PC-3 (cell line): Measurements from ENCODE around the gene PCBP3. TPM values are rescaled to one million over a fixed set of nuclear protein-coding genes. Genes with fewer than 3 reads are reported as not detected.
"Not testable (repeated sequence)": the region's sequence is repeated elsewhere in the genome, so short reads cannot be mapped to it uniquely, and the experiment has no call there.

Source experiments
- ATAC-seq: fragments of 200-7000 bp; cut with Tn5 transposase; 2 replicates; pipeline ENCODE4 v1.9.1; 2020; ENCODE audit warnings: mild to moderate bottlenecking, moderate library complexity
- BruUV-seq: library from RNA; stranded (reverse); fragments of 400-500 nt; replicated peaks from 2 replicates; lab custom pipeline; 2021; lab: Mats Ljungman, UMichigan
- CTCF ChIA-PET: fragments of 300-600 bp; sonication (Branson Sonifier 250); formaldehyde crosslinking; loops from one replicate; lab custom pipeline; 2022; ENCODE audit warnings: antibody characterized with exemption; lab: Charles Lee
- POLR2A ChIA-PET: fragments of 300-600 bp; sonication (Branson Sonifier 250); formaldehyde crosslinking; loops from one replicate; lab custom pipeline; 2022; ENCODE audit warnings: antibody characterized with exemption; ENCODE audit not compliant: unreplicated experiment; lab: Charles Lee
- DNase-seq: peaks from one replicate; pipeline ENCODE4 v3.0.0-alpha.2; 2015
- H2AFZ ChIP-seq: fragments of 300-600 bp; sonication (generic); 2 replicates; pipeline ENCODE4 v1.6.0; 2016; ENCODE audit warnings: antibody characterized with exemption, low read length
- H3F3A ChIP-seq: fragments of 300-600 bp; sonication (generic); one replicate; pipeline ENCODE4 v1.6.0; 2017; ENCODE audit warnings: antibody characterized with exemption, low read length, control low read depth, mild to moderate bottlenecking; ENCODE audit not compliant: unreplicated experiment
- H3K27ac ChIP-seq: fragments of 300-600 bp; sonication (generic); 2 replicates; pipeline ENCODE4 v1.5.1; 2016; ENCODE audit warnings: mild to moderate bottlenecking, low read length
- H3K27me3 ChIP-seq: fragments of 300-600 bp; sonication (generic); 2 replicates; pipeline ENCODE4 v1.6.1; 2016; ENCODE audit warnings: low read length, mixed read lengths
- H3K36me3 ChIP-seq: fragments of 300-600 bp; sonication (generic); 2 replicates; pipeline ENCODE4 v1.6.1; 2016; ENCODE audit warnings: low read depth, mixed run types, low read length, mixed read lengths
- H3K4me1 ChIP-seq: fragments of 300-600 bp; sonication (generic); 2 replicates; pipeline ENCODE4 v1.5.1; 2016; ENCODE audit warnings: low read length; ENCODE audit not compliant: insufficient read depth
- H3K4me2 ChIP-seq: fragments of 300-600 bp; sonication (generic); 2 replicates; pipeline ENCODE4 v1.6.0; 2016; ENCODE audit warnings: low read length
- H3K4me3 ChIP-seq: fragments of 300-600 bp; sonication (generic); 2 replicates; pipeline ENCODE4 v1.5.1; 2016; ENCODE audit warnings: mild to moderate bottlenecking, low read length, mixed read lengths
- H3K79me2 ChIP-seq: fragments of 300-600 bp; sonication (generic); 2 replicates; pipeline ENCODE4 v1.6.1; 2017; ENCODE audit warnings: low read length, mixed read lengths
- H3K9ac ChIP-seq: fragments of 300-600 bp; sonication (generic); 2 replicates; pipeline ENCODE4 v1.6.0; 2016; ENCODE audit warnings: mild to moderate bottlenecking, low read length
- H3K9me2 ChIP-seq: fragments of 300-600 bp; sonication (generic); replicated peaks from 2 replicates; pipeline ENCODE4 v1.6.1; 2016; ENCODE audit warnings: mixed run types, low read length, mixed read lengths
- H3K9me3 ChIP-seq: fragments of 300-600 bp; sonication (generic); 2 replicates; pipeline ENCODE4 v1.6.1; 2016; ENCODE audit warnings: low read length, mixed read lengths
- H4K20me1 ChIP-seq: fragments of 300-600 bp; sonication (generic); 2 replicates; pipeline ENCODE4 v1.6.1; 2016; ENCODE audit warnings: low read length, mixed read lengths
- CTCF ChIP-seq: fragments of 300-600 bp; sonication (generic); conservative IDR thresholded peaks from 2 replicates; pipeline ENCODE4 v1.5.1; 2017; ENCODE audit warnings: antibody characterized with exemption, low read depth, mild to moderate bottlenecking, low read length
- EZH2 ChIP-seq: fragments of 300-600 bp; sonication (generic); IDR thresholded peaks from one replicate; pipeline ENCODE4 v1.6.1; 2017; ENCODE audit warnings: antibody characterized with exemption, mild to moderate bottlenecking, low read length; ENCODE audit not compliant: unreplicated experiment
- EZH2phosphoT487 ChIP-seq: fragments of 300-600 bp; sonication (generic); IDR thresholded peaks from 2 replicates; pipeline ENCODE4 v1.6.1; 2018; ENCODE audit warnings: mild to moderate bottlenecking, antibody characterized with exemption, low read length, borderline replicate concordance
- intact Hi-C: fragments of 100-400 bp; cut with micrococcal nuclease; formaldehyde crosslinking; loops from 2 replicates; pipeline ENCODE4 v1.9.0; 2023
- total RNA-seq: library from RNA; depleted of rRNA; stranded (reverse); fragments of >200 nt; gene quantifications from 2 replicates; pipeline ENCODE4 v1.2.3, GENCODE V29; 2014

PCBP3 gene
- total RNA-seq, 1 experiment from 2014 or later = 2.4 TPM

- intact Hi-C loops = no loop called here
- TF ChIP-seq CTCF = no peak
- no peak for TF ChIP-seq EZH2phosphoT487
- no peak for TF ChIP-seq EZH2
- peak overlapping the region; percentile 81; the same call in 1 of the 2 replicates for H3K4me2 ChIP-seq
- H3F3A ChIP-seq = no peaks in the 10 kb centered on the region
- no TSS peak for BruUV-seq
- no peak for ATAC-seq
- H4K20me1 ChIP-seq = no peaks in the 10 kb centered on the region
- peaks cover 35% of the 10 kb centered on the region for H3K27me3 ChIP-seq
- H3K9ac ChIP-seq = peak overlapping the region; percentile 75
- no peaks in the 10 kb centered on the region for H3K36me3 ChIP-seq
- H2AFZ ChIP-seq = no peak overlapping the region
- no peak for DNase-seq
- H3K9me2 ChIP-seq = no peaks in the 10 kb centered on the region
- peaks cover 39% of the 10 kb centered on the region for H3K4me1 ChIP-seq
- no peaks in the 10 kb centered on the region for H3K79me2 ChIP-seq
- H3K9me3 ChIP-seq = no peaks in the 10 kb centered on the region
- POLR2A ChIA-PET = no interaction called here
- no peak overlapping the region for H3K27ac ChIP-seq
- no peak overlapping the region for H3K4me3 ChIP-seq
- CTCF ChIA-PET = no interaction called here
Measured at GRCh38 chr21:45611296-45611695, 32.2 kb upstream of the PCBP3 start.

GRCh38 chr21:45611939-45612664, 31.4 kb upstream of the PCBP3 start:
- Histone ChIP-seq H4K20me1 (no peaks in the 10 kb centered on the region), H3K9me2 (no peaks in the 10 kb centered on the region), H3K9ac (peak overlapping the region; percentile 75), H3K9me3 (no peaks in the 10 kb centered on the region), H3K79me2 (no peaks in the 10 kb centered on the region), H2AFZ (peak overlapping the region; percentile 33; the same call in 1 of the 2 replicates), H3K27me3 (peaks cover 42% of the 10 kb centered on the region), H3K4me1 (peaks cover 36% of the 10 kb centered on the region), H3K4me3 (peak overlapping the region; percentile 54), H3K27ac (peak overlapping the region; percentile 84), H3K36me3 (no peaks in the 10 kb centered on the region), H3F3A (no peaks in the 10 kb centered on the region), H3K4me2 (peak overlapping the region; percentile 81)
- ChIA-PET CTCF (no interaction called here), POLR2A (no interaction called here)
- ATAC-seq (peak; percentile 88), DNase-seq (peak; percentile 82)
- intact Hi-C loops = no loop called here
- BruUV-seq = no TSS peak
- TF ChIP-seq CTCF (no peak), EZH2phosphoT487 (no peak), EZH2 (no peak)

- DNase-seq, H3K79me2 ChIP-seq, H2AFZ ChIP-seq, H3K9me3 ChIP-seq, H3F3A ChIP-seq, H3K9me2 ChIP-seq, POLR2A ChIA-PET, CTCF ChIA-PET, BruUV-seq, H4K20me1 ChIP-seq, H3K36me3 ChIP-seq, H3K4me3 ChIP-seq, ATAC-seq, intact Hi-C loops: not testable (repeated sequence)
- H3K4me2 ChIP-seq = peak overlapping the region; percentile 45
- H3K27me3 ChIP-seq = peaks cover 42% of the 10 kb centered on the region
- peaks cover 39% of the 10 kb centered on the region for H3K4me1 ChIP-seq
- peak overlapping the region; percentile 84 for H3K27ac ChIP-seq
- peak overlapping the region; percentile 66 for H3K9ac ChIP-seq
Measured at GRCh38 chr21:45612665-45613019, 30.9 kb upstream of the PCBP3 start.
